Neural progenitor cell (in vitro differentiated cells): Measurements from ENCODE around the gene SEZ6L. TPM values are rescaled to one million over a fixed set of nuclear protein-coding genes. Genes with fewer than 3 reads are reported as not detected.

Source experiments
- DNase-seq: peaks from one replicate; pipeline ENCODE4 v3.0.0-alpha.2; 2016; ENCODE audit warnings: low spot score
- H2AFZ ChIP-seq: fragments of 200-600 bp; sonication (generic); replicated peaks from 2 replicates; pipeline ENCODE4 v1.6.1; 2016; ENCODE audit warnings: antibody characterized with exemption
- H3F3A ChIP-seq: fragments of 200-600 bp; sonication (generic); 2 replicates; pipeline ENCODE4 v1.6.1; 2016; ENCODE audit warnings: antibody characterized with exemption, low read depth
- H3K27ac ChIP-seq: fragments of 200-600 bp; sonication (generic); 2 replicates; pipeline ENCODE4 v1.5.1; 2016; ENCODE audit warnings: mild to moderate bottlenecking
- H3K27me3 ChIP-seq: fragments of 200-600 bp; sonication (generic); 2 replicates; pipeline ENCODE4 v1.6.1; 2016; ENCODE audit warnings: mild to moderate bottlenecking, moderate library complexity
- H3K36me3 ChIP-seq: fragments of 200-600 bp; sonication (generic); 2 replicates; pipeline ENCODE4 v1.5.1; 2016
- H3K4me1 ChIP-seq: fragments of 200-600 bp; sonication (generic); 2 replicates; pipeline ENCODE4 v1.6.1; 2016; ENCODE audit warnings: mixed run types
- H3K4me2 ChIP-seq: fragments of 200-600 bp; sonication (generic); 2 replicates; pipeline ENCODE4 v1.6.1; 2016
- H3K4me3 ChIP-seq: fragments of 200-600 bp; sonication (generic); 2 replicates; pipeline ENCODE4 v1.5.1; 2016
- H3K79me2 ChIP-seq: fragments of 200-600 bp; sonication (generic); 2 replicates; pipeline ENCODE4 v1.6.1; 2016; ENCODE audit warnings: low read depth
- H3K9ac ChIP-seq: fragments of 200-600 bp; sonication (generic); 2 replicates; pipeline ENCODE4 v1.6.1; 2016
- H3K9me3 ChIP-seq: fragments of 200-600 bp; sonication (generic); 2 replicates; pipeline ENCODE4 v1.5.1; 2016; ENCODE audit warnings: low read depth
- H4K20me1 ChIP-seq: fragments of 200-600 bp; sonication (generic); 2 replicates; pipeline ENCODE4 v1.6.1; 2016; ENCODE audit warnings: low read depth
- H3K27ac Mint-ChIP-seq: 3 replicates; pipeline ENCODE4 v1.8.0; 2021; ENCODE audit warnings: mixed read lengths
- H3K27me3 Mint-ChIP-seq: 2 replicates; pipeline ENCODE4 v1.8.0; 2022; ENCODE audit warnings: low read depth, mild to moderate bottlenecking, inconsistent platforms, moderate library complexity, mixed read lengths; ENCODE audit not compliant: insufficient read depth
- H3K36me3 Mint-ChIP-seq: 3 replicates; pipeline ENCODE4 v1.8.0; 2021; ENCODE audit warnings: mixed read lengths
- H3K4me1 Mint-ChIP-seq: 3 replicates; pipeline ENCODE4 v1.8.0; 2021; ENCODE audit warnings: mixed read lengths
- H3K4me3 Mint-ChIP-seq: 3 replicates; pipeline ENCODE4 v1.8.0; 2021; ENCODE audit warnings: mild to moderate bottlenecking, moderate library complexity, mixed read lengths
- H3K9me3 Mint-ChIP-seq: 3 replicates; pipeline ENCODE4 v1.8.0; 2020; ENCODE audit warnings: mixed read lengths
- EZH2 ChIP-seq: fragments of 200-600 bp; sonication (generic); IDR thresholded peaks from 2 replicates; pipeline ENCODE4 v1.6.1; 2017; ENCODE audit warnings: antibody characterized with exemption, mild to moderate bottlenecking, moderate library complexity
- EZH2phosphoT487 ChIP-seq: fragments of 200-600 bp; sonication (generic); IDR thresholded peaks from 2 replicates; pipeline ENCODE4 v1.6.1; 2017; ENCODE audit warnings: antibody characterized with exemption
- total RNA-seq: library from RNA; depleted of rRNA; stranded (reverse); fragments of >200 nt; gene quantifications from 2 replicates; pipeline ENCODE4 v1.2.3, GENCODE V29; 2015; ENCODE audit warnings: low replicate concordance
- TF ChIP-seq, protein P1 (sequence below): fragments of 200-600 bp; sonication (generic); IDR thresholded peaks from 2 replicates; pipeline ENCODE4 v1.5.1; 2017; ENCODE audit warnings: antibody characterized with exemption, mild to moderate bottlenecking

Gene SEZ6L
- total RNA-seq, 1 donor from 2014 or later: 0.22 TPM

DNA sequence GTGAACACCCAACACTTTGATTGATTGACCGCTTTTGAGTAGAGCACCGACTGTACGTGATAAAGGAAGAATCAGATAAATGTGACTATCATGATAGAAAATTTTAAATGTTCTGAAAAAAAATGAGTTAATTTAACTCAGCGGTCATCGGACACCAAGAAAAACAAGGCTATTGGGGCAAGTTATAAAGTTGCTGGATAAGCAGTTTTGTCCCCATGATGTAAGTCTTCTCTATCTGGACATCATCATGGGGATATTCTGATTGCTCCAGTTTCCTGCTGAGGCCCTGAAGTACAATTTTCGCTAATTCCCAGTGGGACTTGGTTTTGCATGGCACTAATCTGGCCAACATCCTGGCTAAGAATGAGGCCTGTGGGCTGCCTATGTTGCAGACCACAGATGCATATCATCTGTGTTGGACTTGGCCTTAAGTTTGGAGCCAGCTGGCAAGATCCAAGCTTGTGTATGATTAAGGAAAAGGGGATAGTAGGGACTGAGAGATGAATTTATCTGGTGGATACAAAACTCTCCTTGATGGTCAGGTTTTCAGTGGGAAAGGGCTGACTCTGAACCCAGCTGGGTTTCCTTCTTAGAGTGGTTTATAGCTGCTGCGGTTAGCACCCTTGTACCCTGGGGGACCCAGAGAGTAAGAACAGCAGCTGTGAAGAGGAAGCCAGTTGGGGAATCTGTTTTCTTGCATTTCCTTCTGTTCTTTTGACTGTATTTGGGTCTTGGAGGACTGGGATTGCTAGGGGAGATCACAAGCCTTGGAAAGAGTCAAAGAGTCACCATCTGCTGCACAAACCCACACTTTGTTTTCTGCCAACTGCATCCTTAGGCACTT is 118.3 kb downstream of the SEZ6L start:
- Histone ChIP-seq H3K4me1 (no peaks in the 10 kb centered on the region), H2AFZ (no peak overlapping the region), H3K79me2 (no peaks in the 10 kb centered on the region), H3K9me3 (no peaks in the 10 kb centered on the region), H3K9ac (no peak overlapping the region), H3F3A (no peaks in the 10 kb centered on the region), H3K4me3 (no peak overlapping the region), H3K27ac (no peak overlapping the region), H3K27me3 (peaks cover 3% of the 10 kb centered on the region), H3K4me2 (no peak overlapping the region), H3K36me3 (no peaks in the 10 kb centered on the region), H4K20me1 (no peaks in the 10 kb centered on the region)
- TF ChIP-seq EZH2phosphoT487 (no peak), EZH2 (no peak)
- TF ChIP-seq, protein P1, sequence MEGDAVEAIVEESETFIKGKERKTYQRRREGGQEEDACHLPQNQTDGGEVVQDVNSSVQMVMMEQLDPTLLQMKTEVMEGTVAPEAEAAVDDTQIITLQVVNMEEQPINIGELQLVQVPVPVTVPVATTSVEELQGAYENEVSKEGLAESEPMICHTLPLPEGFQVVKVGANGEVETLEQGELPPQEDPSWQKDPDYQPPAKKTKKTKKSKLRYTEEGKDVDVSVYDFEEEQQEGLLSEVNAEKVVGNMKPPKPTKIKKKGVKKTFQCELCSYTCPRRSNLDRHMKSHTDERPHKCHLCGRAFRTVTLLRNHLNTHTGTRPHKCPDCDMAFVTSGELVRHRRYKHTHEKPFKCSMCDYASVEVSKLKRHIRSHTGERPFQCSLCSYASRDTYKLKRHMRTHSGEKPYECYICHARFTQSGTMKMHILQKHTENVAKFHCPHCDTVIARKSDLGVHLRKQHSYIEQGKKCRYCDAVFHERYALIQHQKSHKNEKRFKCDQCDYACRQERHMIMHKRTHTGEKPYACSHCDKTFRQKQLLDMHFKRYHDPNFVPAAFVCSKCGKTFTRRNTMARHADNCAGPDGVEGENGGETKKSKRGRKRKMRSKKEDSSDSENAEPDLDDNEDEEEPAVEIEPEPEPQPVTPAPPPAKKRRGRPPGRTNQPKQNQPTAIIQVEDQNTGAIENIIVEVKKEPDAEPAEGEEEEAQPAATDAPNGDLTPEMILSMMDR: no peak
- no peak for DNase-seq
- Mint-ChIP-seq H3K27me3 (peaks cover 3% of the 10 kb centered on the region), H3K4me1 (no peaks in the 10 kb centered on the region), H3K36me3 (no peaks in the 10 kb centered on the region), H3K27ac (no peak overlapping the region), H3K4me3 (no peak overlapping the region), H3K9me3 (no peaks in the 10 kb centered on the region)

DNA sequence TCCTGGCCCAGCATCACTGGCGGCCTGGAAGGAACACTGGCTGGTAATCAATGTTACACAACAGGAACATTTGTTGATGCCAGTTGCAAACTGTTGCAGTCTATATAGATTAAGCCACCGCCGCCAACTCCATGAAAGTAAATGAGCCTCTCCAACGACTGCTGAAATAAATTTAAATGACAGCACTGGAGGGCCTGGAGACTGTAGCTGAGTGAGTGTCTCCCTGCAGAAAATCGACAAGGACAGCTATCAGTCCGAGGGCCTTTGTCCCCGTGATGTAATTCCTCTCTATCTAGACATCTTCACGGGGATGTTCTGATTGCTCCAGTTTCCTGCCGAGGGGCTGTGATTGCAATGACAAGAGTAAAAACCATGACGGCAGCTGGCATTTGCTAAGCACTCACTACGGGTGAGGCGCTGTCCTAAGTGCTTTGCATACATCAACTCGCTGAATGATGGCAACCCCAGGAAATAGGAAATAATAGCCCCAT is 120.4 kb downstream of the SEZ6L start:
- H3K4me1 Mint-ChIP-seq: no peaks in the 10 kb centered on the region
- H3K27me3 ChIP-seq: no peaks in the 10 kb centered on the region
- no peak overlapping the region for H3K4me2 ChIP-seq
- H3K79me2 ChIP-seq: no peaks in the 10 kb centered on the region
- H3K36me3 ChIP-seq: no peaks in the 10 kb centered on the region
- no peak overlapping the region for H3K4me3 ChIP-seq
- no peak overlapping the region for H2AFZ ChIP-seq
- TF ChIP-seq, protein P1: no peak
- no peak for TF ChIP-seq EZH2phosphoT487
- no peak for TF ChIP-seq EZH2
- no peaks in the 10 kb centered on the region for H3K9me3 ChIP-seq
- H3K4me3 Mint-ChIP-seq: no peak overlapping the region
- H3F3A ChIP-seq: no peaks in the 10 kb centered on the region
- no peak overlapping the region for H3K27ac Mint-ChIP-seq
- H3K27ac ChIP-seq: no peak overlapping the region
- H3K9ac ChIP-seq: no peak overlapping the region
- no peaks in the 10 kb centered on the region for H3K4me1 ChIP-seq
- no peaks in the 10 kb centered on the region for H3K27me3 Mint-ChIP-seq
- H3K36me3 Mint-ChIP-seq: no peaks in the 10 kb centered on the region
- no peak for DNase-seq
- H4K20me1 ChIP-seq: no peaks in the 10 kb centered on the region
- no peaks in the 10 kb centered on the region for H3K9me3 Mint-ChIP-seq

DNA sequence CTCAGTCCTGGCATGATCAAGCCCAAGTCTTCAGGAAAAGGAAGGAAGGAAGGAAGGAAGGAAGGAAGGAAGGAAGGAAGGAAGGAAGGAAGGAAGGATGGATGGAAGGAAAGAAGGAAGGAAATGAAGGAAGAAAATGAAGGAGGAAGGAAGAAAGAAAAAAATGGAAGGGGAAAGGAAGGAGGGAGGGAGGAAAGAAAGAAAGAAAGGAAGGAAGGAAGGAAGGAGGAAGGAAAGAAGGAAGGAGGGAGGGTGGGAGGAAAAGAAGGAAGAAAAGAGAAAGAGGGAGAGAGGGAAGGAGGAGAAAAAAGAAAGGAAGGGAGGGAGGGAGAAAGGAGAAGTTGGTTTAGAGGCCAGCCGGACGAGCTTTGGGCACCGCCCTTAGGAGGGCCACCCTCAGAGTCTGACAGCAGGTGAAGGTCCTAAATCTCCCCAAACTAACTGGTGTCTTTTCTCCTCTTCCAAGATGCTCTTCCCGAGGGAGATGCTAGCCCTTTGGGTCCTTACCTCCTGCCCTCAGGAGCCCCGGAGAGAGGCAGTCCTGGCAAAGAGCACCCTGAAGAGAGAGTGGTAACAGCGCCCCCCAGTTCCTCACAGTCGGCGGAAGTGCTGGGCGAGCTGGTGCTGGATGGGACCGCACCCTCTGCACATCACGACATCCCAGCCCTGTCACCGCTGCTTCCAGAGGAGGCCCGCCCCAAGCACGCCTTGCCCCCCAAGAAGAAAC is 122.8 kb downstream of the SEZ6L start:
- Histone ChIP-seq H3K4me2 (no peak overlapping the region), H2AFZ (no peak overlapping the region), H3K4me1 (no peaks in the 10 kb centered on the region), H3F3A (no peaks in the 10 kb centered on the region), H3K36me3 (no peaks in the 10 kb centered on the region), H4K20me1 (no peaks in the 10 kb centered on the region), H3K9ac (no peak overlapping the region), H3K79me2 (no peaks in the 10 kb centered on the region), H3K9me3 (no peaks in the 10 kb centered on the region), H3K27ac (no peak overlapping the region), H3K27me3 (no peaks in the 10 kb centered on the region), H3K4me3 (no peak overlapping the region)
- DNase-seq: no peak
- TF ChIP-seq EZH2 (no peak), EZH2phosphoT487 (no peak)
- TF ChIP-seq, protein P1: no peak
- Mint-ChIP-seq H3K4me1 (no peaks in the 10 kb centered on the region), H3K9me3 (no peaks in the 10 kb centered on the region), H3K27me3 (no peaks in the 10 kb centered on the region), H3K27ac (no peak overlapping the region), H3K4me3 (no peak overlapping the region), H3K36me3 (no peaks in the 10 kb centered on the region)
